ENCODE data around the gene AGPAT4. TPM values are rescaled to one million over a fixed set of nuclear protein-coding genes. Genes with fewer than 3 reads are reported as not detected.
"Not testable (repeated sequence)": the region's sequence is repeated elsewhere in the genome, so short reads cannot be mapped to it uniquely, and the experiment has no call there.

Gene AGPAT4
- total and polyA plus RNA-seq, 4 donors, result 3.7 to 32.8 (median 9.7) TPM

DNA sequence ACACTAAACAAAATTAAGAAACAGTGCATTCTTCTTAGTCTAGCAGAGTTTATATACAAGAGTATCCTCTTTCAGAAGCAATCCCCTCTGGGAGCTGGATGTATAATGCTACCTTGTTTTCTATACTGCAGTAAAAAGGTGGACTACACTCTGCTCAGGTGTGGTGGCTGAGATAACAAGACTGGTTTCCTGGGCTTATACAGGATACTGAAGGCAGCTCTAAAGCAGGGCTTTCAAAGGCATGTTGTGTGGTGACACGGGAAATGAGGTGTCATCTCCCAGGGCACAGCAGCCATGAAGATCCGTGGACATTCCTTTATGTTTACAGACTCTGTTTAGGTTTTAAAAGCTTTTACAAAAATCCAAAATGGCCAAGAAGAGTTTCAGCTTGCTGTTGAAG is 145.6 kb downstream of the AGPAT4 start:
- peaks cover 0 to 2% (median 0%) of the 10 kb centered on the region in 5 donors for H3K4me1 ChIP-seq (ENCODE audit: control insufficient read depth in 5 of 5, insufficient read depth in 5 of 5, low read length in 5 of 5)
- peaks cover 0 to 31% (median 16%) of the 10 kb centered on the region in 4 donors for H3K36me3 ChIP-seq (ENCODE audit: control insufficient read depth in 4 of 4, insufficient read depth in 4 of 4, low read length in 4 of 4)
- TF ChIP-seq, protein P1, sequence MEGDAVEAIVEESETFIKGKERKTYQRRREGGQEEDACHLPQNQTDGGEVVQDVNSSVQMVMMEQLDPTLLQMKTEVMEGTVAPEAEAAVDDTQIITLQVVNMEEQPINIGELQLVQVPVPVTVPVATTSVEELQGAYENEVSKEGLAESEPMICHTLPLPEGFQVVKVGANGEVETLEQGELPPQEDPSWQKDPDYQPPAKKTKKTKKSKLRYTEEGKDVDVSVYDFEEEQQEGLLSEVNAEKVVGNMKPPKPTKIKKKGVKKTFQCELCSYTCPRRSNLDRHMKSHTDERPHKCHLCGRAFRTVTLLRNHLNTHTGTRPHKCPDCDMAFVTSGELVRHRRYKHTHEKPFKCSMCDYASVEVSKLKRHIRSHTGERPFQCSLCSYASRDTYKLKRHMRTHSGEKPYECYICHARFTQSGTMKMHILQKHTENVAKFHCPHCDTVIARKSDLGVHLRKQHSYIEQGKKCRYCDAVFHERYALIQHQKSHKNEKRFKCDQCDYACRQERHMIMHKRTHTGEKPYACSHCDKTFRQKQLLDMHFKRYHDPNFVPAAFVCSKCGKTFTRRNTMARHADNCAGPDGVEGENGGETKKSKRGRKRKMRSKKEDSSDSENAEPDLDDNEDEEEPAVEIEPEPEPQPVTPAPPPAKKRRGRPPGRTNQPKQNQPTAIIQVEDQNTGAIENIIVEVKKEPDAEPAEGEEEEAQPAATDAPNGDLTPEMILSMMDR (IDR thresholded peaks at IDR 0.05; ENCODE audit: control extremely low read depth, extremely low read depth), result no peak
- H3K9ac ChIP-seq (ENCODE audit: insufficient read depth in 1 of 2, low read length in 2 of 2), result no peak overlapping the region
- ATAC-seq (ENCODE audit: insufficient read depth, low FRiP score) (no peak), DNase-seq (no peak)
- 88 to 92% methylated on average over 2 of the region's 2 CpGs for WGBS, 2 donors
- no peaks in the 10 kb centered on the region for H3K27me3 ChIP-seq (ENCODE audit: control insufficient read depth in 3 of 3, insufficient read depth in 3 of 3, low read length in 2 of 3)
- H3K9me3 ChIP-seq (ENCODE audit: control insufficient read depth in 4 of 4, insufficient read depth in 3 of 4, low read length in 3 of 4), result peaks cover 0 to 5% (median 3%) of the 10 kb centered on the region in 4 donors
- H3K27ac ChIP-seq (ENCODE audit: low read depth in 1 of 2, low read length in 1 of 2), result no peak overlapping the region
- H3K4me3 ChIP-seq, result no peak overlapping the region

DNA sequence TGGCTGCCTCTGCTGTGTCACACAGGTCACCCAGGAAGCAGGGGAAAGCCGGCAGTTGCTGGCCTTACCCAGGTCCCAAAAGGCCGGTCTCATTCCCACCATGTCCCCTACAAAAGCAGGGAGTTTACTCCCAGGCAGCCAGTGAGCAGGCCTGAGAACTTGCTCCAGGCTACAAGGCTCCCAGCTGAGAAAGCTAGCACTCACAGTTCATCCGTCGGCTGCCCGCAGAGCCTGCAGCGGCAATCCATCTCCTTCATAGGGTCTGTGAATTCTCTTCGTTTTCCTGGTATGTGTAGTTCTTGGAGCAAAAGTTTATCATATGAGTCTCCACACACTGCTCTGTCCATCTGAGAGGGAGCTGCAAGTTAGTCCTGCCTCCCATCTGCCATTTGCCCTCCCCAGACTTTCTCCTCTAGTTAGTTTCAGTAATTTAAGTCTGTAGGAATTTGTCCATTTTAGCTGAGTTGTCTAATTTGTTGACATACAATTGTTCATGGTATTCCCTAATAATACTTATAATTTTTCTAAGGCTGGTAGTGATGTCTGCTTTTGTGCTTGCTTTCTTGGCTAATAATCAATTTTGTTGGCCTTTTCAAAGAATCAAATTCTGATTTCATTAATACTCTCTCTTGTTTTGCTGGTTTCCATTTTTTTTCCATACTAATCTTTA is 146.7 kb downstream of the AGPAT4 start:
- H3K27me3 ChIP-seq (ENCODE audit: control insufficient read depth in 3 of 3, insufficient read depth in 3 of 3, low read length in 2 of 3), result no peaks in the 10 kb centered on the region
- 98 to 99% methylated on average over 7 of the region's 7 CpGs for WGBS, 2 donors
- H3K36me3 ChIP-seq (ENCODE audit: control insufficient read depth in 4 of 4, insufficient read depth in 4 of 4, low read length in 4 of 4), result peaks cover 5 to 25% (median 14%) of the 10 kb centered on the region in 4 donors
- H3K4me3 ChIP-seq, result no peak overlapping the region
- H3K27ac ChIP-seq (ENCODE audit: low read depth in 1 of 2, low read length in 1 of 2), result no peak overlapping the region
- TF ChIP-seq, protein P1 (IDR thresholded peaks at IDR 0.05; ENCODE audit: control extremely low read depth, extremely low read depth), result no peak
- H3K9me3 ChIP-seq (ENCODE audit: control insufficient read depth in 4 of 4, insufficient read depth in 3 of 4, low read length in 3 of 4), result peaks cover 0 to 9% (median 4%) of the 10 kb centered on the region in 4 donors
- DNase-seq, result no peak
- H3K9ac ChIP-seq (ENCODE audit: insufficient read depth in 1 of 2, low read length in 2 of 2), result no peak overlapping the region
- H3K4me1 ChIP-seq (ENCODE audit: control insufficient read depth in 5 of 5, insufficient read depth in 5 of 5, low read length in 5 of 5), result peaks cover 0 to 2% (median 0%) of the 10 kb centered on the region in 5 donors
- ATAC-seq (ENCODE audit: insufficient read depth, low FRiP score), result no peak

DNA sequence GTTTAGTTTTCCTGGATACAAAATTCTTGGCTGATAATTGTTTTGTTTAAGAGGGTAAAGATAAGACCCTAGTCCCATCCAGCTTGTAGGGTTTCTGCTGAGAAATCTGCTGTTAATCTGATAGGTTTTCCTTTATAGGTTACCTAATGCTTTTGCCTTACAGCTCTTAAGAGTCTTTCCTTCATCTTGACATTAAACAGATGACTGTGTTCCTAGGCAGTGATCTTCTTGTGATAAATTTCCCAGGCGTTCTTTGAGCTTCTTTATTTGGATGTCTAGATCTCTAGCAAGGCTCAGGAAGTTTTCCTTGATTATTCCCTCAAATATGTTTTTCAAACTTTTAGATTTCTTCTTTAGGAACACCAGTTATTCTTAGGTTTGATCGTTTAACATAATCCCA is 148.3 kb downstream of the AGPAT4 start:
- no peak for DNase-seq

DNA sequence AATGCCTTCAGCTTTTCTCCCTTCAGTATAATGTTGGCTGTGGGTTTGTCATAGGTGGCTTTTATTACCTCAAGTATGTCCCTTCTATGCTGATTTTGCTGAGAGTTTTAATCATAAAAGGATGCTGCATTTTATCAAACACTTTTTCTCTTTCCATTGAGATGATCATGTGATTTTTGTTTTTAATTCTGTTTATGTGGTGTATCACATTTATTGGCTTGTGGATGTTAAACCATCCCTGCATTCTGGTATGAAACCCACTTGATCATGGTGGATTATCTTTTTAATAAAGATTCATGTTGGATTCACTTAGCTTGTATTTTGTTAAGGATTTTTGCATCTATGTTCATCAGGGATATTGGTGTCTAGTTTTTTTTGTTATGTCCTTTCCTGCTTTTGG is 150.5 kb downstream of the AGPAT4 start:
- H3K27ac ChIP-seq (ENCODE audit: low read depth in 1 of 2, low read length in 1 of 2); H3K27me3 ChIP-seq (ENCODE audit: control insufficient read depth in 3 of 3, insufficient read depth in 3 of 3, low read length in 2 of 3); ATAC-seq (ENCODE audit: insufficient read depth, low FRiP score); H3K9ac ChIP-seq (ENCODE audit: insufficient read depth in 1 of 2, low read length in 2 of 2); H3K4me3 ChIP-seq; H3K4me1 ChIP-seq (ENCODE audit: control insufficient read depth in 5 of 5, insufficient read depth in 5 of 5, low read length in 5 of 5); DNase-seq: not testable (repeated sequence)
- peaks cover 9 to 17% (median 13%) of the 10 kb centered on the region in 4 donors for H3K36me3 ChIP-seq (ENCODE audit: control insufficient read depth in 4 of 4, insufficient read depth in 4 of 4, low read length in 4 of 4)
- peaks cover 0 to 19% (median 4%) of the 10 kb centered on the region in 4 donors for H3K9me3 ChIP-seq (ENCODE audit: control insufficient read depth in 4 of 4, insufficient read depth in 3 of 4, low read length in 3 of 4)

More for the DNA sequence above, 148.3 kb downstream of the AGPAT4 start:
- Histone ChIP-seq H3K27ac (ENCODE audit: low read depth in 1 of 2, low read length in 1 of 2) (no peak overlapping the region), H3K27me3 (ENCODE audit: control insufficient read depth in 3 of 3, insufficient read depth in 3 of 3, low read length in 2 of 3) (no peaks in the 10 kb centered on the region), H3K4me1 (ENCODE audit: control insufficient read depth in 5 of 5, insufficient read depth in 5 of 5, low read length in 5 of 5) (peaks cover 0 to 2% (median 0%) of the 10 kb centered on the region in 5 donors), H3K36me3 (ENCODE audit: control insufficient read depth in 4 of 4, insufficient read depth in 4 of 4, low read length in 4 of 4) (peaks cover 8 to 23% (median 12%) of the 10 kb centered on the region in 4 donors), H3K9me3 (ENCODE audit: control insufficient read depth in 4 of 4, insufficient read depth in 3 of 4, low read length in 3 of 4) (peaks cover 0 to 11% (median 4%) of the 10 kb centered on the region in 4 donors), H3K9ac (ENCODE audit: insufficient read depth in 1 of 2, low read length in 2 of 2) (no peak overlapping the region), H3K4me3 (no peak overlapping the region)
- TF ChIP-seq, protein P1 (IDR thresholded peaks at IDR 0.05; ENCODE audit: control extremely low read depth, extremely low read depth), result no peak
- 94 to 99% methylated on average over 2 of the region's 2 CpGs for WGBS, 2 donors
- no peak for ATAC-seq (ENCODE audit: insufficient read depth, low FRiP score)

Measured in lung (tissue), 12 donors.